ENCODE data around the gene ACSL1. TPM values are rescaled to one million over a fixed set of nuclear protein-coding genes. Genes with fewer than 3 reads are reported as not detected.

The ACSL1 gene
- total RNA-seq, 2 donors from 2014 or later, result 144 to 156 TPM

DNA sequence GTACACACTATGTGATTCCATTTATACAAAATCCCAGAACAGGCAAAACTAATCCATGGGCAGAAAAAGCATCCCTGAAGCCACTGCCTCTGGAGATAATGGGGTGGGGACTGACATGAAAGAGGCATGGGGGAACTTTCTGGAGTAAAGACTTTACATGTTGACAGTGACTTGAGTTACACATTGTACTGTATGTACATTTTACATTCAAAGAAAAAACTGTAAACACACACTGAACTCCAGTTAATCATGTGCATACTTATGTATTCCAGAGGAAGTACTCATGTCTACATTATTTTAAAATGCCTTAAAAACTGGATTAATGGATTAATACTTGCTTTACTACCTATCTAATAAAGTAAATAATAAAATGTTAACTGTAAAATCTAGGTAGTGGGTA, 113.4 kb downstream of the ACSL1 start:
- Histone ChIP-seq H3K27me3 (no peaks in the 10 kb centered on the region), H3K4me3 (no peak overlapping the region), H3K27ac (no peak overlapping the region), H3K9me3 (no peaks in the 10 kb centered on the region), H3K36me3 (no peaks in the 10 kb centered on the region), H3K4me1 (no peaks in the 10 kb centered on the region)
- TF ChIP-seq, protein P1, sequence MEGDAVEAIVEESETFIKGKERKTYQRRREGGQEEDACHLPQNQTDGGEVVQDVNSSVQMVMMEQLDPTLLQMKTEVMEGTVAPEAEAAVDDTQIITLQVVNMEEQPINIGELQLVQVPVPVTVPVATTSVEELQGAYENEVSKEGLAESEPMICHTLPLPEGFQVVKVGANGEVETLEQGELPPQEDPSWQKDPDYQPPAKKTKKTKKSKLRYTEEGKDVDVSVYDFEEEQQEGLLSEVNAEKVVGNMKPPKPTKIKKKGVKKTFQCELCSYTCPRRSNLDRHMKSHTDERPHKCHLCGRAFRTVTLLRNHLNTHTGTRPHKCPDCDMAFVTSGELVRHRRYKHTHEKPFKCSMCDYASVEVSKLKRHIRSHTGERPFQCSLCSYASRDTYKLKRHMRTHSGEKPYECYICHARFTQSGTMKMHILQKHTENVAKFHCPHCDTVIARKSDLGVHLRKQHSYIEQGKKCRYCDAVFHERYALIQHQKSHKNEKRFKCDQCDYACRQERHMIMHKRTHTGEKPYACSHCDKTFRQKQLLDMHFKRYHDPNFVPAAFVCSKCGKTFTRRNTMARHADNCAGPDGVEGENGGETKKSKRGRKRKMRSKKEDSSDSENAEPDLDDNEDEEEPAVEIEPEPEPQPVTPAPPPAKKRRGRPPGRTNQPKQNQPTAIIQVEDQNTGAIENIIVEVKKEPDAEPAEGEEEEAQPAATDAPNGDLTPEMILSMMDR (IDR thresholded peaks at IDR 0.05), result no peak
- no peak for DNase-seq (ENCODE audit: low spot score)

DNA sequence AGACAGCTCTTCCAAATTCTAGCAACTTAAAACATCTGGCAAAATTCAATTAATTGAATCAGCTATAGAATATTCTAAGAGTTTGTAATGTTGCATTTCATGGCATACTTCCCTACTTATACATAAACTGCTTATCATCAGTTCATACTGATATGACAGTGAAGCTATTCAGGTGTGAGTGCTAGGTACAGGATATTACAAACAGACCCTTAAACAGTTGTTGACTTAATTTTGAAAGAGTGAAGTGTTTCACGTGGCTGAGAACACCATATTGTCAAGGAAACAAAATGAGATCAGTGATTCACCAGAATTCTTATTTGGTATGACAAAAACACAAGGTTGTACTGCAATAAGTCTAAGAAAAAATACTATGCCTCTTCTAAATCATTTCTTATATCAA, 119.3 kb downstream of the ACSL1 start:
- Histone ChIP-seq H3K36me3 (no peaks in the 10 kb centered on the region), H3K4me3 (no peak overlapping the region), H3K4me1 (no peaks in the 10 kb centered on the region), H3K9me3 (no peaks in the 10 kb centered on the region), H3K27ac (no peak overlapping the region), H3K27me3 (no peaks in the 10 kb centered on the region)
- TF ChIP-seq, protein P1 (IDR thresholded peaks at IDR 0.05), result no peak
- no peak for DNase-seq (ENCODE audit: low spot score)

DNA sequence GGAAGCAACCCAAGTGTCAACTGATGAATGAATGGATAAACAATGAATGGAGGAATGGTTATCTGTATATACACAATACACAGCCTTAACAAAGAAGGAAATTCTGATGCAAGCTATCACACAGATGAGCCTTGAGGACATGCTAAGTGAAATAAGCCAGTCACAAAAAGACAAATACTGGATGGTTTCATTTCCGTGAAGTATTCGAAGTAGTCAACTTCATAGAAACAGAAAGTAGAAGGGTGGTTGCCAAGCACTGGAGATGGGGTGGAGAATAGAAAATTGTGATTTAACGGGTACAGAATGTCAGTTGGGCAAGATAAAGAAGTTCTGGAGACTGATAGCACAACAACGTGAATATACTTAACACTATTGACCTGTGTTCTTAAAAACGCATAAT, 120.1 kb downstream of the ACSL1 start:
- Histone ChIP-seq H3K4me1 (no peaks in the 10 kb centered on the region), H3K4me3 (no peak overlapping the region)

More for the DNA sequence above, 120.1 kb downstream of the ACSL1 start:
- no peak overlapping the region for H3K27ac ChIP-seq
- H3K9me3 ChIP-seq, result no peaks in the 10 kb centered on the region
- H3K27me3 ChIP-seq, result no peaks in the 10 kb centered on the region
- TF ChIP-seq, protein P1 (IDR thresholded peaks at IDR 0.05), result no peak
- no peak for DNase-seq (ENCODE audit: low spot score)
- no peaks in the 10 kb centered on the region for H3K36me3 ChIP-seq

Small RNAs within 50 kb of the gene (microRNA-seq; reads per million reads assigned to microRNA genes)
- gene MIR3945 (ENCODE audit: borderline number of aligned reads in 2 of 2, borderline replicate concordance in 1 of 2), result 0 reads per million in 2 donors

Other genes starting within 250 kb of the ACSL1 start
- 10 to 100 TPM; 10.3 to 12.1 TPM for gene CASP3, start 176.5 kb downstream of the ACSL1 start, total RNA-seq
- 10 to 100 TPM in 1 of 2 donors, 1 to 10 TPM in 1; 7.1 to 15.2 TPM for gene PRIMPOL, start 176.2 kb downstream of the ACSL1 start, total RNA-seq
- gene CENPU, start 91.9 kb downstream of the ACSL1 start, total RNA-seq, result 1 to 10 TPM in 1 of 2 donors, under 1 TPM in 1; 0.85 to 1.1 TPM
- gene HELT, start 192.5 kb upstream of the ACSL1 start, total RNA-seq, result not detected

Data from right atrium auricular region (tissue), 2 donors.